CD4-positive, CD25-positive, alpha-beta regulatory T cell (primary cell): Measurements from ENCODE around the gene PRM1. TPM values are rescaled to one million over a fixed set of nuclear protein-coding genes. Genes with fewer than 3 reads are reported as not detected.

ENCODE experiments used
- ATAC-seq, 2 donors: fragments of 150-1000 bp; cut with Tn5 transposase; one replicate each; pipeline ENCODE4 v1.10.0; 2021; ENCODE audit warnings: low read depth in 2 of 2, moderate number of reproducible peaks in 2 of 2, moderate library complexity in 1 of 2
- DNase-seq, 3 donors: peaks; one replicate each; pipeline versions ENCODE4 v3.0.0 to v3.0.0-alpha.2; 2012 to 2022; ENCODE audit warnings: mixed read lengths in 1 of 3
- H3K27ac ChIP-seq: one replicate; pipeline ENCODE4 v1.7.0; 2013; ENCODE audit warnings: mild to moderate bottlenecking, low read length; ENCODE audit not compliant: insufficient read depth, poor library complexity, severe bottlenecking
- H3K27me3 ChIP-seq: one replicate; pipeline ENCODE4 v1.7.0; 2013; ENCODE audit warnings: low read length; ENCODE audit not compliant: control insufficient read depth, insufficient read depth
- H3K36me3 ChIP-seq: one replicate; pipeline ENCODE4 v1.7.0; 2013; ENCODE audit warnings: mild to moderate bottlenecking, low read length, moderate library complexity; ENCODE audit not compliant: control insufficient read depth, insufficient read depth
- H3K4me1 ChIP-seq: 2 replicates; pipeline ENCODE4 v1.7.0; 2013; ENCODE audit warnings: mild to moderate bottlenecking, low read length; ENCODE audit not compliant: insufficient read depth, control insufficient read depth, poor library complexity, severe bottlenecking
- H3K4me3 ChIP-seq: one replicate; pipeline ENCODE4 v1.7.0; 2013; ENCODE audit warnings: low read depth, mild to moderate bottlenecking, low read length, moderate library complexity
- H3K9me3 ChIP-seq, 2 experiments: 1 replicate in 1 of 2; 2 replicates in 1 of 2; pipeline ENCODE4 v1.7.0; 2013; ENCODE audit warnings: low read length in 2 of 2, mild to moderate bottlenecking in 1 of 2, moderate library complexity in 1 of 2; ENCODE audit not compliant: control insufficient read depth in 2 of 2
- H3K27ac Mint-ChIP-seq, 3 donors: one replicate each; pipeline ENCODE4 v1.8.0; 2020 to 2022; ENCODE audit warnings: mild to moderate bottlenecking in 3 of 3, mixed read lengths in 3 of 3, moderate library complexity in 2 of 3
- H3K27me3 Mint-ChIP-seq: one replicate; pipeline ENCODE4 v1.8.0; 2022; ENCODE audit warnings: mild to moderate bottlenecking, mixed read lengths
- H3K36me3 Mint-ChIP-seq: one replicate; pipeline ENCODE4 v1.8.0; 2020; ENCODE audit warnings: mixed read lengths
- H3K4me1 Mint-ChIP-seq, 4 donors: one replicate each; pipeline ENCODE4 v1.8.0; 2020 to 2022; ENCODE audit warnings: mixed read lengths in 4 of 4, mild to moderate bottlenecking in 1 of 4
- H3K4me3 Mint-ChIP-seq, 4 donors: one replicate each; pipeline ENCODE4 v1.8.0; 2020 to 2022; ENCODE audit warnings: mild to moderate bottlenecking in 4 of 4, mixed read lengths in 4 of 4, moderate library complexity in 3 of 4
- H3K9me3 Mint-ChIP-seq, 7 donors: one replicate each; pipeline ENCODE4 v1.8.0; 2020 to 2022; ENCODE audit warnings: mixed read lengths in 7 of 7, mild to moderate bottlenecking in 3 of 7, moderate library complexity in 2 of 7
- polyA plus RNA-seq, 4 donors: library from polyadenylated mRNA; unstranded; fragments of 300-500 nt; fragmentation: Illumina TruSeq; gene quantifications; one replicate each; pipeline ENCODE4 v1.2.3, GENCODE V29; 2021
- total RNA-seq: library from RNA; stranded (reverse); gene quantifications from one replicate; pipeline ENCODE4 v1.2.3, GENCODE V29; 2022

Gene PRM1
- total and polyA plus RNA-seq, 5 donors from 2014 or later: not detected

- Histone ChIP-seq H3K4me1 (no peaks in the 10 kb centered on the region), H3K36me3 (no peaks in the 10 kb centered on the region), H3K27me3 (no peaks in the 10 kb centered on the region), H3K4me3 (no peak within 1 kb of the TSS), H3K27ac (no peak within 1 kb of the TSS), H3K9me3 (no peaks in the 10 kb centered on the region)
- Mint-ChIP-seq H3K27ac (no peak within 1 kb of the TSS), H3K4me1 (no peaks in the 10 kb centered on the region), H3K27me3 (peaks cover 12% of the 10 kb centered on the region), H3K4me3 (no peak within 1 kb of the TSS), H3K9me3 (peaks cover 0 to 1% (median 0%) of the 10 kb centered on the region in 7 donors), H3K36me3 (no peaks in the 10 kb centered on the region)
- ATAC-seq (no peak), DNase-seq (no peak)
These were observed 4.8 kb downstream of the PRM1 start, which contains the start of gene PRM2 for GRCh38 chr16:11276143-11276895. TSS of gene PRM2 (minus strand) at chr16:11276480. CDS start at chr16:11276370, 110 bp downstream.

GRCh38 chr16:11274964-11275363 lies 6.2 kb downstream of the PRM1 start:
- H3K4me1 ChIP-seq: no peaks in the 10 kb centered on the region
- Mint-ChIP-seq H3K9me3 (peaks cover 0 to 1% (median 0%) of the 10 kb centered on the region in 7 donors), H3K27ac (no peak overlapping the region), H3K4me1 (no peaks in the 10 kb centered on the region), H3K36me3 (no peaks in the 10 kb centered on the region), H3K4me3 (no peak overlapping the region), H3K27me3 (peaks cover 12% of the 10 kb centered on the region)
- ATAC-seq (no peak), DNase-seq (no peak)
- H3K9me3 ChIP-seq: no peaks in the 10 kb centered on the region
- no peak overlapping the region for H3K27ac ChIP-seq
- no peak overlapping the region for H3K4me3 ChIP-seq
- H3K36me3 ChIP-seq: no peaks in the 10 kb centered on the region
- H3K27me3 ChIP-seq: no peaks in the 10 kb centered on the region

GRCh38 chr16:11273721-11274324 lies 7.3 kb downstream of the PRM1 start:
- Histone ChIP-seq H3K36me3 (no peaks in the 10 kb centered on the region), H3K4me1 (no peaks in the 10 kb centered on the region), H3K27ac (no peak overlapping the region), H3K4me3 (no peak overlapping the region), H3K9me3 (no peaks in the 10 kb centered on the region), H3K27me3 (no peaks in the 10 kb centered on the region)
- Mint-ChIP-seq H3K36me3 (no peaks in the 10 kb centered on the region), H3K4me1 (no peaks in the 10 kb centered on the region), H3K27ac (peak overlapping the region in 1 of 3 donors; percentile 40), H3K9me3 (peaks cover 0 to 1% (median 0%) of the 10 kb centered on the region in 7 donors), H3K4me3 (no peak overlapping the region), H3K27me3 (peaks cover 5% of the 10 kb centered on the region)
- ATAC-seq (no peak), DNase-seq (no peak)

GRCh38 chr16:11272921-11273720 lies 8.0 kb downstream of the PRM1 start, which contains the start of gene PRM3:
TSS of gene PRM3 (minus strand) at chr16:11273629. CDS start at chr16:11273595, 34 bp downstream.
- no peaks in the 10 kb centered on the region for H3K4me1 Mint-ChIP-seq
- no peak for DNase-seq

GRCh38 chr16:11272484-11272883 lies 8.6 kb downstream of the PRM1 start:
- no peak for ATAC-seq
- H3K27ac Mint-ChIP-seq: no peak overlapping the region
- no peak overlapping the region for H3K4me3 Mint-ChIP-seq
- no peaks in the 10 kb centered on the region for H3K4me1 Mint-ChIP-seq
- no peaks in the 10 kb centered on the region for H3K36me3 ChIP-seq
- H3K4me1 ChIP-seq: no peaks in the 10 kb centered on the region
- H3K4me3 ChIP-seq: no peak overlapping the region
- no peaks in the 10 kb centered on the region for H3K27me3 ChIP-seq
- peaks cover 0 to 1% (median 0%) of the 10 kb centered on the region in 7 donors for H3K9me3 Mint-ChIP-seq
- no peaks in the 10 kb centered on the region for H3K9me3 ChIP-seq
- no peak for DNase-seq
- H3K27ac ChIP-seq: no peak overlapping the region
- no peaks in the 10 kb centered on the region for H3K36me3 Mint-ChIP-seq
- H3K27me3 Mint-ChIP-seq: peaks cover 5% of the 10 kb centered on the region

More at GRCh38 chr16:11272921-11273720, 8.0 kb downstream of the PRM1 start, which contains the start of gene PRM3:
- ATAC-seq: no peak
- H3K4me3 Mint-ChIP-seq: no peak within 1 kb of the TSS
- no peaks in the 10 kb centered on the region for H3K36me3 Mint-ChIP-seq
- H3K9me3 ChIP-seq: no peaks in the 10 kb centered on the region
- H3K4me3 ChIP-seq: no peak within 1 kb of the TSS
- no peaks in the 10 kb centered on the region for H3K36me3 ChIP-seq
- H3K27ac ChIP-seq: no peak within 1 kb of the TSS
- H3K27me3 Mint-ChIP-seq: peaks cover 5% of the 10 kb centered on the region
- no peaks in the 10 kb centered on the region for H3K4me1 ChIP-seq
- peak within 1 kb of the TSS in 1 of 3 donors; percentile 40 for H3K27ac Mint-ChIP-seq
- no peaks in the 10 kb centered on the region for H3K27me3 ChIP-seq
- peaks cover 0 to 1% (median 0%) of the 10 kb centered on the region in 7 donors for H3K9me3 Mint-ChIP-seq

GRCh38 chr16:11271610-11272009 lies 9.5 kb downstream of the PRM1 start:
- H3K27me3 Mint-ChIP-seq: peaks cover 5% of the 10 kb centered on the region
- Histone ChIP-seq H3K4me1 (no peaks in the 10 kb centered on the region), H3K4me3 (no peak overlapping the region), H3K27ac (no peak overlapping the region), H3K36me3 (no peaks in the 10 kb centered on the region), H3K27me3 (no peaks in the 10 kb centered on the region), H3K9me3 (no peaks in the 10 kb centered on the region)
- no peaks in the 10 kb centered on the region for H3K4me1 Mint-ChIP-seq
- no peaks in the 10 kb centered on the region for H3K9me3 Mint-ChIP-seq
- H3K27ac Mint-ChIP-seq: no peak overlapping the region
- no peak for ATAC-seq
- no peak overlapping the region for H3K4me3 Mint-ChIP-seq
- H3K36me3 Mint-ChIP-seq: no peaks in the 10 kb centered on the region
- DNase-seq: no peak

- DNase-seq (no peak), ATAC-seq (no peak)
- Histone ChIP-seq H3K27me3 (no peaks in the 10 kb centered on the region), H3K9me3 (no peaks in the 10 kb centered on the region), H3K36me3 (no peaks in the 10 kb centered on the region), H3K4me3 (no peak overlapping the region), H3K4me1 (no peaks in the 10 kb centered on the region), H3K27ac (no peak overlapping the region)
- Mint-ChIP-seq H3K27me3 (peaks cover 5% of the 10 kb centered on the region), H3K4me3 (no peak overlapping the region), H3K9me3 (no peaks in the 10 kb centered on the region), H3K27ac (no peak overlapping the region), H3K36me3 (no peaks in the 10 kb centered on the region), H3K4me1 (no peaks in the 10 kb centered on the region)
These were observed 10.4 kb downstream of the PRM1 start for GRCh38 chr16:11270602-11271162.
